ENCODE data around the gene TLE3. TPM values are rescaled to one million over a fixed set of nuclear protein-coding genes. Genes with fewer than 3 reads are reported as not detected.
"Not testable (repeated sequence)": the region's sequence is repeated elsewhere in the genome, so short reads cannot be mapped to it uniquely, and the experiment has no call there.

TLE3 gene
- total RNA-seq, 1 donor from 2014 or later = 17.8 TPM

- Histone ChIP-seq H3K9me3 (replicated peaks) (no peaks in the 10 kb centered on the region), H3K4me3 (no peak overlapping the region), H3K4me1 (peaks cover 35% of the 10 kb centered on the region), H3K27me3 (ENCODE audit: low read depth) (peaks cover 79% of the 10 kb centered on the region), H3K36me3 (no peaks in the 10 kb centered on the region), H3K27ac (replicated peaks) (no peak overlapping the region)
- no peak for TF ChIP-seq CTCF (IDR thresholded peaks at IDR 0.05; ENCODE audit: borderline replicate concordance)
- no peak for DNase-seq
- intact Hi-C loops (cut with micrococcal nuclease) = no loop called here
Observed at GRCh38 chr15:70137967-70138366, 40.2 kb upstream of the TLE3 start.

GRCh38 chr15:70137021-70137420, 39.3 kb upstream of the TLE3 start:
- H3K4me3 ChIP-seq; intact Hi-C loops (cut with micrococcal nuclease); H3K27ac ChIP-seq (replicated peaks); H3K36me3 ChIP-seq; DNase-seq; H3K9me3 ChIP-seq (replicated peaks): not testable (repeated sequence)
- H3K4me1 ChIP-seq = peaks cover 35% of the 10 kb centered on the region
- peaks cover 79% of the 10 kb centered on the region for H3K27me3 ChIP-seq (ENCODE audit: low read depth)

- no peak for TF ChIP-seq CTCF (IDR thresholded peaks at IDR 0.05; ENCODE audit: borderline replicate concordance)
- no peak for DNase-seq
- no peak overlapping the region for H3K27ac ChIP-seq (replicated peaks)
- H3K36me3 ChIP-seq = no peaks in the 10 kb centered on the region
- H3K4me3 ChIP-seq = no peak overlapping the region
- peaks cover 19% of the 10 kb centered on the region for H3K4me1 ChIP-seq
- peaks cover 56% of the 10 kb centered on the region for H3K27me3 ChIP-seq (ENCODE audit: low read depth)
- intact Hi-C loops (cut with micrococcal nuclease) = no loop called here
- H3K9me3 ChIP-seq (replicated peaks) = no peaks in the 10 kb centered on the region
Observed at GRCh38 chr15:70133781-70134421, 36.2 kb upstream of the TLE3 start.

GRCh38 chr15:70133296-70133695, 35.6 kb upstream of the TLE3 start:
- H3K4me3 ChIP-seq = no peak overlapping the region
- H3K9me3 ChIP-seq (replicated peaks) = no peaks in the 10 kb centered on the region
- peaks cover 50% of the 10 kb centered on the region for H3K27me3 ChIP-seq (ENCODE audit: low read depth)
- H3K4me1 ChIP-seq = peaks cover 19% of the 10 kb centered on the region
- H3K27ac ChIP-seq (replicated peaks) = no peak overlapping the region
- no peak for DNase-seq
- no peaks in the 10 kb centered on the region for H3K36me3 ChIP-seq
- no peak for TF ChIP-seq CTCF (IDR thresholded peaks at IDR 0.05; ENCODE audit: borderline replicate concordance)
- intact Hi-C loops (cut with micrococcal nuclease) = no loop called here

GRCh38 chr15:70132571-70132970, 34.9 kb upstream of the TLE3 start:
- H3K36me3 ChIP-seq = no peaks in the 10 kb centered on the region
- no peak overlapping the region for H3K4me3 ChIP-seq
- no peak for TF ChIP-seq CTCF (IDR thresholded peaks at IDR 0.05; ENCODE audit: borderline replicate concordance)
- H3K27ac ChIP-seq (replicated peaks) = no peak overlapping the region
- no peaks in the 10 kb centered on the region for H3K9me3 ChIP-seq (replicated peaks)
- peaks cover 22% of the 10 kb centered on the region for H3K4me1 ChIP-seq
- H3K27me3 ChIP-seq (ENCODE audit: low read depth) = peaks cover 43% of the 10 kb centered on the region
- intact Hi-C loops (cut with micrococcal nuclease) = no loop called here
- DNase-seq = no peak

GRCh38 chr15:70132139-70132538, 34.4 kb upstream of the TLE3 start:
- H3K36me3 ChIP-seq = no peaks in the 10 kb centered on the region
- peaks cover 25% of the 10 kb centered on the region for H3K4me1 ChIP-seq
- H3K4me3 ChIP-seq = no peak overlapping the region
- H3K9me3 ChIP-seq (replicated peaks) = no peaks in the 10 kb centered on the region
- H3K27me3 ChIP-seq (ENCODE audit: low read depth) = peaks cover 39% of the 10 kb centered on the region
- DNase-seq = no peak
- no peak for TF ChIP-seq CTCF (IDR thresholded peaks at IDR 0.05; ENCODE audit: borderline replicate concordance)
- H3K27ac ChIP-seq (replicated peaks) = no peak overlapping the region
- intact Hi-C loops (cut with micrococcal nuclease) = no loop called here
